ENCODE measurements around the gene TNRC6C.

DNA sequence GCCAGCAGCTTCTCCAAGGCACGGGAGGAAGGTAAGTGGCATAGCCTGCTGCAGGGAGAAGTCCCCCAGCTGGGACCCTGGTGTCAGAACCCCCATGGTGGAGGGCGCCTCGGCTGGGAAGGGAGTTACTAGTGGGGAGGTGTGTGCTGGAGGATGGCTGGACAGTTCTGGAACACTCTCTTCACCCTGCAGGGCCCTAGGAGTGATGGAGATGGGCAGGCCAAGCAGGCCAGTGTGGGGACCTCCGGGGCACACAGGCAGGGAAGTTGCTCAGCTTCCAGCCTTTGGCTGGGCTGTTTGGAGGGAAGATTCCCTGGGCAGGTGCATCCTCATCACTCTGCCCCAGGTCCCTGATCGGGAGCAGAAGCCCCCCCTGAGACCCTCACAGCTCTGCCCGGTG, 188.4 kb downstream of the TNRC6C start:
- no peak for TF ChIP-seq GATA2 (IDR thresholded peaks at IDR 0.05; ENCODE audit: low read depth, low read length)
- no peak for TF ChIP-seq GATA3 (IDR thresholded peaks at IDR 0.05; ENCODE audit: low read depth, low read length)

Measured in SH-SY5Y (cell line).